Lung (tissue), 12 donors: Measurements from ENCODE around the gene C16orf87. TPM values are rescaled to one million over a fixed set of nuclear protein-coding genes. Genes with fewer than 3 reads are reported as not detected.

ENCODE experiments used
- ATAC-seq: fragments of 200-7000 bp; cut with Tn5 transposase; one replicate; pipeline ENCODE4 v1.9.1; 2020; ENCODE audit warnings: moderate number of reproducible peaks; ENCODE audit not compliant: insufficient read depth, low FRiP score
- DNase-seq, 3 donors: peaks; one replicate each; pipeline ENCODE4 v3.0.0-alpha.2; 2013 to 2017
- H3K27ac ChIP-seq, 2 donors: one replicate each; pipeline ENCODE4 v1.5.1; 2013; ENCODE audit warnings: mild to moderate bottlenecking in 2 of 2, moderate library complexity in 2 of 2, control low read depth in 1 of 2, inconsistent platforms in 1 of 2, low read depth in 1 of 2, low read length in 1 of 2
- H3K27me3 ChIP-seq, 3 donors: one replicate each; pipeline ENCODE4 v1.5.1; 2013; ENCODE audit warnings: low read length in 2 of 3; ENCODE audit not compliant: control insufficient read depth in 3 of 3, insufficient read depth in 3 of 3
- H3K36me3 ChIP-seq, 4 donors: one replicate each; pipeline ENCODE4 v1.5.1; 2013; ENCODE audit warnings: low read length in 4 of 4, mild to moderate bottlenecking in 1 of 4, moderate library complexity in 1 of 4; ENCODE audit not compliant: control insufficient read depth in 4 of 4, insufficient read depth in 4 of 4
- H3K4me1 ChIP-seq, 5 donors: one replicate each; pipeline ENCODE4 v1.5.1; 2013; ENCODE audit warnings: low read length in 5 of 5, mild to moderate bottlenecking in 2 of 5, moderate library complexity in 1 of 5; ENCODE audit not compliant: control insufficient read depth in 5 of 5, insufficient read depth in 5 of 5
- H3K4me3 ChIP-seq: one replicate; pipeline ENCODE4 v1.5.1; 2013; ENCODE audit warnings: mild to moderate bottlenecking, control low read depth, moderate library complexity
- H3K9ac ChIP-seq, 2 donors: one replicate each; pipeline ENCODE4 v1.5.1; 2013; ENCODE audit warnings: low read length in 2 of 2, control low read depth in 1 of 2; ENCODE audit not compliant: insufficient read depth in 1 of 2
- H3K9me3 ChIP-seq, 4 donors: one replicate each; pipeline ENCODE4 v1.5.1; 2013; ENCODE audit warnings: low read length in 3 of 4, mild to moderate bottlenecking in 1 of 4, moderate library complexity in 1 of 4; ENCODE audit not compliant: control insufficient read depth in 4 of 4, insufficient read depth in 3 of 4
- WGBS, 2 donors: extraction: QIAGEN DNeasy Blood & Tissue Kit; methylation state at CpG; one replicate each; pipeline ENCODE4 v1.1.7; 2013; 5-methylcytosine and 5-hydroxymethylcytosine counted together
- polyA plus RNA-seq, 2 donors: library from polyadenylated mRNA; stranded (reverse); fragments of 200-250 nt; gene quantifications; one replicate each; pipeline ENCODE4 v1.2.1, GENCODE V29; 2013
- total RNA-seq, 2 donors: library from RNA; depleted of rRNA in 1 of 2; stranded (reverse); fragments of >200 nt in 1 of 2; gene quantifications; one replicate each; pipeline ENCODE4 v1.2.1, GENCODE V29; 2014 to 2021
- TF ChIP-seq, protein P1 (sequence below): IDR thresholded peaks from 2 replicates; pipeline ENCODE4 v1.5.1; 2012; ENCODE audit warnings: mild to moderate bottlenecking; ENCODE audit errors: control extremely low read depth, extremely low read depth
- donor health status: control.
- donor health status: control.
- donor health status: Bipolar disorder and iron deficiency.
- donor health status: healthy.
- donor health status: DM: yes; HTN: yes; CAD: no.

C16orf87 gene
- total and polyA plus RNA-seq, 4 donors, result 2.8 to 17.2 (median 4.9) TPM

DNA sequence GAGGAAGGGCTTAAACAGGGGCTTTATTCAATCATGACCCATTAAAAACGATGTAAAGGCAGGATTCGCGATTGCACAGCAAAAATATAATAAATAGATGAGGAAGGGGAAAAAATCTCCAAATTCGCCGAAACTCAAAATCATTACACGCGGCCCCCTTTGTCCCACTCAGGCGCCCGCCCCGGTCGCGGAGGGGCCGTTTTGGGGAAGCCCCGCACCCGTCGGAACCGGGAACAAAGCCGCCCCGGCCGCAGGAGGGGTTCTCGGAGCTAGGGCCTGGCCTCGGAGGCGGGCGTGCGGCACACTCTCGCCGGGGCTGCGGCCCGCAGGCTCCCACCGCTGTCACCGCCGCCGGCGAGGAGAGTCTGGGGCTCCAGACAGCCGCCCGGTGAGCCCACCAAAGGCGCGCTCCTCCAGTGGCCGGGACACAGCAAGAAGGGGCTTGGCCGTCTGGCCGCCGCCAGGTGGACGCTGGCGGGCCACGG is 521 bp downstream of the C16orf87 start:
- H3K36me3 ChIP-seq, result no peaks in the 10 kb centered on the region
- H3K27me3 ChIP-seq, result no peaks in the 10 kb centered on the region
- DNase-seq (peak; percentile 40 to 53 (median 49)), ATAC-seq (peak; percentile 25)
- peak overlapping the region; percentile 93 to 97 for H3K27ac ChIP-seq
- TF ChIP-seq, protein P1, sequence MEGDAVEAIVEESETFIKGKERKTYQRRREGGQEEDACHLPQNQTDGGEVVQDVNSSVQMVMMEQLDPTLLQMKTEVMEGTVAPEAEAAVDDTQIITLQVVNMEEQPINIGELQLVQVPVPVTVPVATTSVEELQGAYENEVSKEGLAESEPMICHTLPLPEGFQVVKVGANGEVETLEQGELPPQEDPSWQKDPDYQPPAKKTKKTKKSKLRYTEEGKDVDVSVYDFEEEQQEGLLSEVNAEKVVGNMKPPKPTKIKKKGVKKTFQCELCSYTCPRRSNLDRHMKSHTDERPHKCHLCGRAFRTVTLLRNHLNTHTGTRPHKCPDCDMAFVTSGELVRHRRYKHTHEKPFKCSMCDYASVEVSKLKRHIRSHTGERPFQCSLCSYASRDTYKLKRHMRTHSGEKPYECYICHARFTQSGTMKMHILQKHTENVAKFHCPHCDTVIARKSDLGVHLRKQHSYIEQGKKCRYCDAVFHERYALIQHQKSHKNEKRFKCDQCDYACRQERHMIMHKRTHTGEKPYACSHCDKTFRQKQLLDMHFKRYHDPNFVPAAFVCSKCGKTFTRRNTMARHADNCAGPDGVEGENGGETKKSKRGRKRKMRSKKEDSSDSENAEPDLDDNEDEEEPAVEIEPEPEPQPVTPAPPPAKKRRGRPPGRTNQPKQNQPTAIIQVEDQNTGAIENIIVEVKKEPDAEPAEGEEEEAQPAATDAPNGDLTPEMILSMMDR, result no peak
- WGBS, 2 donors, result 0 to 1% methylated on average over 38 to 45 of the region's 45 CpGs
- H3K9me3 ChIP-seq, result no peaks in the 10 kb centered on the region
- peak overlapping the region; percentile 20 to 65 for H3K9ac ChIP-seq
- peaks cover 0 to 20% (median 3%) of the 10 kb centered on the region in 5 donors for H3K4me1 ChIP-seq
- H3K4me3 ChIP-seq, result peak overlapping the region; percentile 94

- H3K36me3 ChIP-seq, result no peaks in the 10 kb centered on the region
- DNase-seq, result no peak
- H3K4me3 ChIP-seq, result no peak overlapping the region
- no peak for ATAC-seq
- H3K27me3 ChIP-seq, result no peaks in the 10 kb centered on the region
- 99% methylated on average over 2 of the region's 2 CpGs for WGBS, 2 donors
- H3K9ac ChIP-seq, result no peak overlapping the region
- no peak overlapping the region for H3K27ac ChIP-seq
- peaks cover 0 to 20% (median 3%) of the 10 kb centered on the region in 5 donors for H3K4me1 ChIP-seq
- H3K9me3 ChIP-seq, result no peaks in the 10 kb centered on the region
- TF ChIP-seq, protein P1, result no peak
Observed at GRCh38 chr16:46828943-46829342, 2.0 kb downstream of the C16orf87 start.

DNA sequence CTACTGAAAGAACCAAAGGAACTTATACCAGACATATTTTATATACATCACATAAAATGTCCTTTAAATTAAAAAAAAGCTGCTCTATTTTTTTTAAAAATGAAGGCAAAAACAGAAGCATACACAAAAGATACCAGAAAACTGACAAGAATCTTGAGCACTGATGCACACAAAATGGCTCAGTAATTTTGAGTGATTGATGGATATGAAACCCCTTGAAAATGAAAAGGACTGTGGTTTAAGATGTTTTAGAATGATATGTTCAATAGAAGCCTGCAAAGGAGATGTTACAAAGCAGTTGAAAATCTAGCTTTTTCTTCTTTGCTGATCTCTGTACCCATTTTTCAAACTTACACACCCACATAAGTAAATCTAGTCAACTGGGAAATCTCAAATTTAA is 2.7 kb downstream of the C16orf87 start:
- TF ChIP-seq, protein P1, result no peak
- ATAC-seq, result no peak
- H3K9me3 ChIP-seq, result no peaks in the 10 kb centered on the region

DNA sequence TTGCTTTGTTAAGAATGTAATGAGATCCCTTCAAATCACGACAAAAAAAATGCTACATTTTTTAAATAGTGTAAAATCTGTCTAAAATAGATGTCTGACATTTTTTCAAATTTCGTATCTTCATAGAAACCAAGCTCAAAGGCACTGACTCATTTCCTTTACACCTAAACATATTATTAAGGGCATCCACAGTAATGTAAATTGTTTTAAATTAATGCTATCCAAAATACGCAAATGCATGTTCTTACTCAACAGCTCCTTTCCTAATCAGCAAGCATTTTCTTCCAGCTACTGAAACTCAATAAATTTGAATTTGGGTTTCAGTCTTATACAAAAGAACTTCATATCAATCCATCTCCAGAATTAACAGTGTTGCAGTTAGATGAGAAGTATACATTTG is 4.3 kb downstream of the C16orf87 start:
- ATAC-seq (no peak), DNase-seq (no peak)
- Histone ChIP-seq H3K4me3 (no peak overlapping the region), H3K4me1 (peaks cover 0 to 20% (median 3%) of the 10 kb centered on the region in 5 donors), H3K27ac (no peak overlapping the region), H3K36me3 (no peaks in the 10 kb centered on the region), H3K27me3 (no peaks in the 10 kb centered on the region), H3K9me3 (no peaks in the 10 kb centered on the region), H3K9ac (no peak overlapping the region)
- 62 to 73% methylated on average over 3 of the region's 3 CpGs for WGBS, 2 donors
- TF ChIP-seq, protein P1, result no peak

More for the DNA sequence above, 2.7 kb downstream of the C16orf87 start:
- no peaks in the 10 kb centered on the region for H3K36me3 ChIP-seq
- H3K27me3 ChIP-seq, result no peaks in the 10 kb centered on the region
- no peak overlapping the region for H3K9ac ChIP-seq
- DNase-seq, result no peak
- no peak overlapping the region for H3K4me3 ChIP-seq
- peaks cover 0 to 20% (median 3%) of the 10 kb centered on the region in 5 donors for H3K4me1 ChIP-seq
- H3K27ac ChIP-seq, result no peak overlapping the region
